Ascending aorta (tissue), 2 donors: ENCODE results near the gene LDLRAD4. TPM values are rescaled to one million over a fixed set of nuclear protein-coding genes. Genes with fewer than 3 reads are reported as not detected.
A peak's percentile ranks its signal among the peaks of the same experiment; 100 is the strongest.

Experiments used
- DNase-seq, 2 donors: peaks; one replicate each; pipeline ENCODE4 v3.0.0-alpha.2; 2019; ENCODE audit warnings: low spot score in 2 of 2
- H3K27ac ChIP-seq, 2 donors: fragments of 200-600 bp; sonication (generic); one replicate each; pipeline ENCODE4 v1.5.1; 2016 to 2017; ENCODE audit warnings: mild to moderate bottlenecking in 1 of 2
- H3K27me3 ChIP-seq: fragments of 200-600 bp; sonication (generic); one replicate; pipeline ENCODE4 v1.5.1; 2017
- H3K36me3 ChIP-seq, 2 donors: fragments of 200-600 bp; sonication (generic); one replicate each; pipeline ENCODE4 v1.5.1; 2016
- H3K4me1 ChIP-seq, 2 donors: fragments of 200-600 bp; sonication (generic); one replicate each; pipeline ENCODE4 v1.5.1; 2016 to 2017; ENCODE audit warnings: mild to moderate bottlenecking in 1 of 2
- H3K4me3 ChIP-seq, 2 donors: fragments of 200-600 bp; sonication (generic); one replicate each; pipeline ENCODE4 v1.5.1; 2016 to 2017; ENCODE audit warnings: mild to moderate bottlenecking in 1 of 2
- H3K9me3 ChIP-seq, 2 donors: fragments of 200-600 bp; sonication (generic); one replicate each; pipeline ENCODE4 v1.5.1; 2016
- CTCF ChIP-seq, 3 experiments: fragments of 200-600 bp in 2 of 3; fragments of 450-650 bp in 1 of 3; sonication (generic) in 2 of 3; IDR thresholded peaks; one replicate each; pipeline ENCODE4 v1.5.1; 2016 to 2019; ENCODE audit warnings: antibody characterized with exemption in 3 of 3, mild to moderate bottlenecking in 1 of 3, moderate library complexity in 1 of 3
- intact Hi-C: fragments of 100-400 bp; cut with DNase I; formaldehyde crosslinking; loops from one replicate; pipeline ENCODE4 v1.15.1; 2023
- total RNA-seq: library from RNA; depleted of rRNA; stranded (reverse); fragments of >200 nt; gene quantifications from one replicate; pipeline ENCODE4 v1.1.0, GENCODE V29; 2016

LDLRAD4 gene
- total RNA-seq, 1 donor from 2014 or later: 21.0 TPM

GRCh38 chr18:13409026-13409425, 190.5 kb downstream of the LDLRAD4 start:
- H3K9me3 ChIP-seq: no peaks in the 10 kb centered on the region
- TF ChIP-seq CTCF (IDR thresholded peaks at IDR 0.05): no peak
- H3K4me1 ChIP-seq: no peaks in the 10 kb centered on the region
- no peak overlapping the region for H3K4me3 ChIP-seq
- peak in 1 of 2 donors; percentile 35 for DNase-seq
- intact Hi-C loops: no loop called here
- no peak overlapping the region for H3K27ac ChIP-seq
- peaks cover 0 to 6% of the 10 kb centered on the region in 2 donors for H3K36me3 ChIP-seq
- no peaks in the 10 kb centered on the region for H3K27me3 ChIP-seq

- Histone ChIP-seq H3K27me3 (no peaks in the 10 kb centered on the region), H3K36me3 (peaks cover 0 to 6% of the 10 kb centered on the region in 2 donors), H3K9me3 (no peaks in the 10 kb centered on the region), H3K27ac (no peak overlapping the region), H3K4me3 (no peak overlapping the region), H3K4me1 (no peaks in the 10 kb centered on the region)
- TF ChIP-seq CTCF (IDR thresholded peaks at IDR 0.05): no peak
- intact Hi-C loops: no loop called here
- DNase-seq: no peak
These were observed 191.4 kb downstream of the LDLRAD4 start for GRCh38 chr18:13409997-13410396.

- DNase-seq: no peak
- Histone ChIP-seq H3K4me1 (no peaks in the 10 kb centered on the region), H3K27ac (no peak overlapping the region), H3K4me3 (no peak overlapping the region), H3K27me3 (no peaks in the 10 kb centered on the region), H3K36me3 (peaks cover 0 to 6% of the 10 kb centered on the region in 2 donors), H3K9me3 (no peaks in the 10 kb centered on the region)
- intact Hi-C loops: no loop called here
- no peak for TF ChIP-seq CTCF (IDR thresholded peaks at IDR 0.05)
These were observed 191.9 kb downstream of the LDLRAD4 start for GRCh38 chr18:13410471-13410870.

GRCh38 chr18:13412017-13412416, 193.5 kb downstream of the LDLRAD4 start:
- Histone ChIP-seq H3K9me3 (no peaks in the 10 kb centered on the region), H3K36me3 (peaks cover 0 to 6% of the 10 kb centered on the region in 2 donors), H3K27ac (no peak overlapping the region), H3K4me1 (peaks cover 3 to 8% of the 10 kb centered on the region in 2 donors), H3K4me3 (no peak overlapping the region), H3K27me3 (no peaks in the 10 kb centered on the region)
- no peak for DNase-seq
- intact Hi-C loops: no loop called here
- no peak for TF ChIP-seq CTCF (IDR thresholded peaks at IDR 0.05)

GRCh38 chr18:13412901-13413300, 194.3 kb downstream of the LDLRAD4 start:
- Histone ChIP-seq H3K36me3 (peaks cover 0 to 6% of the 10 kb centered on the region in 2 donors), H3K27ac (no peak overlapping the region), H3K4me1 (peaks cover 4 to 10% of the 10 kb centered on the region in 2 donors), H3K4me3 (no peak overlapping the region), H3K27me3 (no peaks in the 10 kb centered on the region), H3K9me3 (no peaks in the 10 kb centered on the region)
- DNase-seq: peak in 1 of 2 donors; percentile 44
- intact Hi-C loops: no loop called here
- TF ChIP-seq CTCF (IDR thresholded peaks at IDR 0.05): no peak

GRCh38 chr18:13414102-13414501, 195.5 kb downstream of the LDLRAD4 start:
- Histone ChIP-seq H3K4me3 (no peak overlapping the region), H3K27ac (no peak overlapping the region), H3K36me3 (peaks cover 0 to 6% of the 10 kb centered on the region in 2 donors), H3K4me1 (peaks cover 7 to 19% of the 10 kb centered on the region in 2 donors), H3K27me3 (no peaks in the 10 kb centered on the region), H3K9me3 (no peaks in the 10 kb centered on the region)
- TF ChIP-seq CTCF (IDR thresholded peaks at IDR 0.05): no peak
- intact Hi-C loops: no loop called here
- DNase-seq: peak in 1 of 2 donors; percentile 40
